ENCODE measurements around the gene PRKCB. TPM values are rescaled to one million over a fixed set of nuclear protein-coding genes. Genes with fewer than 3 reads are reported as not detected.

The PRKCB gene
- total and polyA plus RNA-seq, 2 of the 8 experiments (the other 6 are each of a cell fraction or from before 2014, with no cell fraction given) = 7.1 to 12.1 TPM

- no peak overlapping the region for H2BK5ac ChIP-seq (ENCODE audit: low read depth, low read length)
- H3K4ac ChIP-seq (replicated peaks; ENCODE audit: insufficient read length, low read depth, low read length) = no peak overlapping the region
- H4K20me1 ChIP-seq (replicated peaks in 1 of 2; ENCODE audit: control insufficient read depth in 1 of 2, insufficient read depth in 2 of 2, low read length in 2 of 2) = no peaks in the 10 kb centered on the region
- H4K91ac ChIP-seq (replicated peaks; ENCODE audit: insufficient read length, low read length) = no peak overlapping the region
- no peaks in the 10 kb centered on the region for H3K27me3 ChIP-seq (replicated peaks in 1 of 4; ENCODE audit: control insufficient read depth in 3 of 4, extremely low read depth in 1 of 4, insufficient read depth in 3 of 4, low read length in 3 of 4)
- FAIRE-seq = no peak
- H3K4me2 ChIP-seq (ENCODE audit: insufficient read depth in 1 of 2, low read depth in 2 of 2, low read length in 2 of 2) = no peak overlapping the region
- H4K5ac ChIP-seq (ENCODE audit: insufficient read length, low read depth, low read length) = no peak overlapping the region
- H3K23me2 ChIP-seq (ENCODE audit: low read depth, low read length) = no peaks in the 10 kb centered on the region
- no peak overlapping the region for H2BK20ac ChIP-seq (ENCODE audit: low read length)
- DNase-seq (ENCODE audit: low read depth in 1 of 2, low spot score in 2 of 2) = no peak
- no peaks in the 10 kb centered on the region for H3K79me2 ChIP-seq (ENCODE audit: control insufficient read depth in 1 of 2, insufficient read depth in 2 of 2, low read length in 2 of 2)
- no peak overlapping the region for H3K14ac ChIP-seq (ENCODE audit: insufficient read length)
- no peak overlapping the region for H2BK15ac ChIP-seq (ENCODE audit: low read length)
- CTCF ChIA-PET (ENCODE audit: partially characterized antibody) = interaction anchor here (0.6 to 1.1 kb wide), 3 partner anchors 9 to 127 kb away, joined by 3 to 4 read pairs (median 3); no protein-coding TSS in a partner anchor
- H3K79me1 ChIP-seq (ENCODE audit: low read depth, low read length) = no peaks in the 10 kb centered on the region
- no peak overlapping the region for H3K56ac ChIP-seq (replicated peaks; ENCODE audit: insufficient read length, low read depth, low read length)
- H3K9ac ChIP-seq (replicated peaks in 1 of 4; ENCODE audit: extremely low read depth in 1 of 4, low read depth in 3 of 4, low read length in 3 of 4) = no peak overlapping the region
- no peak overlapping the region for H2BK12ac ChIP-seq (ENCODE audit: low read depth, low read length)
- H2BK120ac ChIP-seq (replicated peaks; ENCODE audit: low read depth, low read length) = no peak overlapping the region
- no peak overlapping the region for H3K4me3 ChIP-seq (ENCODE audit: extremely low read depth in 1 of 4, insufficient read depth in 2 of 4, low read depth in 3 of 4, low read length in 4 of 4)
- POLR2A ChIA-PET (ENCODE audit: partially characterized antibody) = no interaction called here
- no peak overlapping the region for H3K18ac ChIP-seq (ENCODE audit: extremely low read depth, low read length)
- no peaks in the 10 kb centered on the region for H3K4me1 ChIP-seq (replicated peaks in 1 of 4; ENCODE audit: control insufficient read depth in 3 of 4, insufficient read depth in 4 of 4, low read length in 3 of 4)
- no peak overlapping the region for H3K23ac ChIP-seq (ENCODE audit: insufficient read length)
- WGBS, 2 experiments (ENCODE audit: extremely low coverage in 1 of 2, insufficient coverage in 1 of 2, insufficient read length in 1 of 2, insufficient replicate concordance in 2 of 2, low coverage in 1 of 2, low lambda C conversion rate in 2 of 2, missing lambda C conversion rate in 1 of 2) = 88% methylated on average over 4 of the region's 4 CpGs; no CpG with 5 or more reads in 1 of the 2 experiments
- H3K9me3 ChIP-seq (ENCODE audit: insufficient read depth in 2 of 2, low read depth in 1 of 2, low read length in 1 of 2) = no peaks in the 10 kb centered on the region
- no peaks in the 10 kb centered on the region for H3K36me3 ChIP-seq (ENCODE audit: control insufficient read depth in 2 of 4, insufficient read depth in 4 of 4, low read length in 3 of 4)
- no peak overlapping the region for H2AK5ac ChIP-seq (ENCODE audit: low read depth, low read length)
- no peak overlapping the region for H2AFZ ChIP-seq (ENCODE audit: low read length)
- no peak overlapping the region for H4K8ac ChIP-seq (ENCODE audit: extremely low read depth, insufficient read depth, low read length)
- H3K27ac ChIP-seq (ENCODE audit: low read depth, low read length) = no peak overlapping the region
- TF ChIP-seq RAD21 (IDR thresholded peaks at IDR 0.05 in 1 of 2, conservative IDR thresholded peaks at IDR 0.05 in 1 of 2; ENCODE audit: low read depth in 2 of 2, low read length in 2 of 2) (no peak), POLR2AphosphoS5 (IDR thresholded peaks at IDR 0.05; ENCODE audit: low read depth, low read length) (no peak), MAX (IDR thresholded peaks at IDR 0.05) (no peak), SRF (IDR thresholded peaks at IDR 0.05; ENCODE audit: low read depth, low read length) (no peak), KDM4A (IDR thresholded peaks at IDR 0.05; ENCODE audit: low read depth, low read length, severe bottlenecking) (no peak), NRF1 (IDR thresholded peaks at IDR 0.05; ENCODE audit: low read depth, low read length) (no peak), SP2 (IDR thresholded peaks at IDR 0.05; ENCODE audit: low read length) (no peak), BCL11A (IDR thresholded peaks at IDR 0.05; ENCODE audit: low read depth in 2 of 2, low read length in 2 of 2) (no peak), CBX8 (IDR thresholded peaks at IDR 0.05; ENCODE audit: borderline replicate concordance, low read depth, low read length) (no peak), JUND (IDR thresholded peaks at IDR 0.05; ENCODE audit: low read length) (no peak), CTCF (IDR thresholded peaks at IDR 0.05; ENCODE audit: control extremely low read depth in 1 of 3, insufficient read depth in 1 of 3, low read depth in 1 of 3, low read length in 3 of 3) (no peak), YY1 (IDR thresholded peaks at IDR 0.05; ENCODE audit: low read depth, low read length) (no peak)
Observed at GRCh38 chr16:23999663-24000062, 163.9 kb downstream of the PRKCB start.
